Suprapubic skin (tissue), 4 donors: ENCODE measurements around the gene RPUSD4.

Experiments used
- CTCF ChIP-seq, 2 donors: fragments of 200-600 bp in 1 of 2; fragments of 450-650 bp in 1 of 2; sonication (generic) in 1 of 2; IDR thresholded peaks; one replicate each; pipeline ENCODE4 v1.5.1; 2016 to 2019; ENCODE audit warnings: antibody characterized with exemption in 2 of 2, mild to moderate bottlenecking in 1 of 2, moderate library complexity in 1 of 2
- EP300 ChIP-seq: sonication (generic); formaldehyde crosslinking; IDR thresholded peaks from one replicate; pipeline ENCODE4 v1.6.1; 2017; ENCODE audit warnings: antibody characterized with exemption
- POLR2A ChIP-seq, 2 donors: fragments of 450-650 bp; IDR thresholded peaks; one replicate each; pipeline ENCODE4 v1.6.1; 2017; ENCODE audit warnings: antibody characterized with exemption in 2 of 2, mild to moderate bottlenecking in 2 of 2, moderate library complexity in 2 of 2
- POLR2AphosphoS5 ChIP-seq, 3 donors: sonication (generic); formaldehyde crosslinking; IDR thresholded peaks; one replicate each; pipeline ENCODE4 v1.6.1; 2017; ENCODE audit warnings: antibody characterized with exemption in 3 of 3

DNA sequence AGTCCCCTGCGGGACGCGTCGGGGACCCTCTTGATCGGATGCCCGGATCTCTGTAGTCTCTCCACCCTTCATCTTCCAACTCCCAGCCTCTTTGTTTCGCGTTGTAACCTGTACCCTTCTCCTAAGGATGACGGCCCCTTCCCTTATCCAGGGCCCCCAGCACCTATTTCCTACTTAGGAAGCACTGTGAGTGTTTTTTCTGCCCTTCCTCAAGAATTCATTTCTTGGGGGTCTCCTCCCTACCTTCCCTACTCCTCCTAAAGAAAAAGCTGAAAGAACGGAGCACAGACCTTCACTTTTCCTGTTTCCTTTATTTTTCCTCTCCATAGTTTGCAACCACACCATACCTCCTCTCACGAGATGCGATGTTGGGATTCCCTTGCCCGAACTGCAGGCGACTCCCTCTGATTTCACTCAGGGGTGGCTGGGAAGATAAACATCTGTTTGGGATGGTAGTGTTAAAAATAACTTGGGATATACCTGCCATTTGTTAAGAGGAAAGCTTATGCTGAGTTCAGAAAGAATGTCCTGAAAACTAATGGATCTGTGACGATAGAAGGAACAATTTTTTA lies 725 bp upstream of the RPUSD4 start:
- TF ChIP-seq CTCF (IDR thresholded peaks at IDR 0.05) (no peak), EP300 (no peak), POLR2AphosphoS5 (IDR thresholded peaks at IDR 0.05) (no peak), POLR2A (IDR thresholded peaks at IDR 0.05) (no peak)
